ENCODE measurements around the gene ICAM1. TPM values are rescaled to one million over a fixed set of nuclear protein-coding genes. Genes with fewer than 3 reads are reported as not detected.

Gene ICAM1
- total RNA-seq, 3 donors from 2014 or later: 20.6 to 52.2 (median 20.8) TPM

DNA sequence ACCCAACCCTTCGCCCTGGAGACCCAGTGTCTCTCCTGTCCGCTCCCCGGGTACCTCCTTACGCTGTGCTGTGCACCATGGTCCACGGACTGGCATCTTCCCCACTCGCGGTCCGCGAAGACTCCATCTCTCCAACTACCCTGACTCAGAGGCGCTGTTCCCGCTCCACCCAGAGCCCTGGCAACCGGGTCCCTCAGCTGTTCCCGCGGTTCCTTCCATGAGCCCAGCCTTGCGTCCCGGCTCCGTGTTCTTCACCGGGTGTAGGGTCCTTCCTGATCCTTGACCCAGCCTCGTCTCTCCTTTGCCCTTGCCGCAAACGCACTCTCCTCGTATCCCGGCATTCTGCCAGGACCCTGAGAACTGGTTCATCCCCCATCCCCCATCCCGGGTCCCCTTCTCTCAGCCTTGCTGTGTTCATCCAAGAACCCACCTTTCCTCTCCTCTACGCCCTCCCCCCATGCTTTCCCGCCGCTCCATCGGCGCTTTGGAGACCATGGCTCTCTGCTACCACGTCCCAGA lies 19.5 kb downstream of the ICAM1 start:
- intact Hi-C loops (cut with DNase I; ENCODE audit: low total_unique reads): no loop called here
- Histone ChIP-seq H3K36me3 (no peaks in the 10 kb centered on the region), H3K9me3 (no peaks in the 10 kb centered on the region), H3K4me3 (peak overlapping the region; percentile 26 to 72 (median 54)), H3K27ac (no peak overlapping the region), H3K4me1 (peaks cover 26% of the 10 kb centered on the region in 2 donors), H3K27me3 (peaks cover 23 to 69% of the 10 kb centered on the region in 2 donors)
- no peak for DNase-seq (ENCODE audit: low spot score in 2 of 2)
- no peak for TF ChIP-seq POLR2AphosphoS5 (IDR thresholded peaks at IDR 0.05)
- TF ChIP-seq POLR2A (IDR thresholded peaks at IDR 0.05): no peak
- TF ChIP-seq, protein P1, sequence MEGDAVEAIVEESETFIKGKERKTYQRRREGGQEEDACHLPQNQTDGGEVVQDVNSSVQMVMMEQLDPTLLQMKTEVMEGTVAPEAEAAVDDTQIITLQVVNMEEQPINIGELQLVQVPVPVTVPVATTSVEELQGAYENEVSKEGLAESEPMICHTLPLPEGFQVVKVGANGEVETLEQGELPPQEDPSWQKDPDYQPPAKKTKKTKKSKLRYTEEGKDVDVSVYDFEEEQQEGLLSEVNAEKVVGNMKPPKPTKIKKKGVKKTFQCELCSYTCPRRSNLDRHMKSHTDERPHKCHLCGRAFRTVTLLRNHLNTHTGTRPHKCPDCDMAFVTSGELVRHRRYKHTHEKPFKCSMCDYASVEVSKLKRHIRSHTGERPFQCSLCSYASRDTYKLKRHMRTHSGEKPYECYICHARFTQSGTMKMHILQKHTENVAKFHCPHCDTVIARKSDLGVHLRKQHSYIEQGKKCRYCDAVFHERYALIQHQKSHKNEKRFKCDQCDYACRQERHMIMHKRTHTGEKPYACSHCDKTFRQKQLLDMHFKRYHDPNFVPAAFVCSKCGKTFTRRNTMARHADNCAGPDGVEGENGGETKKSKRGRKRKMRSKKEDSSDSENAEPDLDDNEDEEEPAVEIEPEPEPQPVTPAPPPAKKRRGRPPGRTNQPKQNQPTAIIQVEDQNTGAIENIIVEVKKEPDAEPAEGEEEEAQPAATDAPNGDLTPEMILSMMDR (IDR thresholded peaks at IDR 0.05): no peak

DNA sequence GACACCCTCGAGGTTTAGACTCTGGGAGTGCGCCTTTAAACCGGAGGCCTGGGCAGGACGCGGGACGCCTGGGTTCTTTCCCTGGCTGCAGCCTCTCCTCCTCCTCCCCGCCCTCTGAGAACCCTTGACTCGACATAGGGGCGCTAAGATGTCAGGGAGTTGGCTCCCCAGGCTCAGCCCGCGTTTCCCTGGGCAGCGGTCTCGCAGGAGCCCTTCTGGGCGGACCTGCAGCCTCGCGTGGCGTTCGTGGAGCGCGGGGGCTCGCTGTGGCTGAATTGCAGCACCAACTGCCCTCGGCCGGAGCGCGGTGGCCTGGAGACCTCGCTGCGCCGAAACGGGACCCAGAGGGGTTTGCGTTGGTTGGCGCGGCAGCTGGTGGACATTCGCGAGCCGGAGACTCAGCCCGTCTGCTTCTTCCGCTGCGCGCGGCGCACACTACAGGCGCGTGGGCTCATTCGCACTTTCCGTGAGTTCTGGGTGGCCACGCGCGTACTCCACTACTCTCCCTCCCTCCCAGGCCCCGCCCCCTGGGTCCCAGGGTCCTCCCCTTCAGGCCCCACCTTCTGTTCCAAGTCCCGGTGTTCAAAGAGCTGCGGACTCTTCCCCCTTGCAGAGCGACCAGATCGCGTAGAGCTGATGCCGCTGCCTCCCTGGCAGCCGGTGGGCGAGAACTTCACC lies 20.1 kb downstream of the ICAM1 start:
- no peak for TF ChIP-seq POLR2AphosphoS5 (IDR thresholded peaks at IDR 0.05)
- no peak for TF ChIP-seq POLR2A (IDR thresholded peaks at IDR 0.05)
- TF ChIP-seq, protein P1 (IDR thresholded peaks at IDR 0.05): no peak
- H3K4me3 ChIP-seq: peak overlapping the region; percentile 26 to 72 (median 54)
- H3K36me3 ChIP-seq: no peaks in the 10 kb centered on the region
- H3K4me1 ChIP-seq: peaks cover 27 to 32% of the 10 kb centered on the region in 2 donors
- DNase-seq (ENCODE audit: low spot score in 2 of 2): peak in 1 of 2 donors; percentile 51
- H3K27ac ChIP-seq: peak overlapping the region in 1 of 2 donors; percentile 32
- H3K9me3 ChIP-seq: no peaks in the 10 kb centered on the region
- intact Hi-C loops (cut with DNase I; ENCODE audit: low total_unique reads): no loop called here
- H3K27me3 ChIP-seq: peaks cover 24 to 75% of the 10 kb centered on the region in 2 donors

DNA sequence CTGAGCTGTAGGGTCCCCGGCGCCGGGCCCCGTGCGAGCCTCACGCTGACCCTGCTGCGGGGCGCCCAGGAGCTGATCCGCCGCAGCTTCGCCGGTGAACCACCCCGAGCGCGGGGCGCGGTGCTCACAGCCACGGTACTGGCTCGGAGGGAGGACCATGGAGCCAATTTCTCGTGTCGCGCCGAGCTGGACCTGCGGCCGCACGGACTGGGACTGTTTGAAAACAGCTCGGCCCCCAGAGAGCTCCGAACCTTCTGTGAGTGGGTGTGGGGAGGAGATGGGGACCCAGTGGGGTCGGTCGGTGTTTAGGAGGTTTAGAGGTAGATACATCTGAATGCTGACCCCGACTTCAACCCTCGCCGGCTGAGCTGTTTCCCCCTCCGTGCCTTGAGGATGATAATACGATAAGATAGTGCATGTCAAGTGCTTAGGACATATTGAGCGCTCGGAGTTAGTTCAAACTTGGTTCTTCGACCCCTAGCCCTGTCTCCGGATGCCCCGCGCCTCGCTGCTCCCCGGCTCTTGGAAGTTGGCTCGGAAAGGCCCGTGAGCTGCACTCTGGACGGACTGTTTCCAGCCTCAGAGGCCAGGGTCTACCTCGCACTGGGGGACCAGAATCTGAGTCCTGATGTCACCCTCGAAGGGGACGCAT lies 20.8 kb downstream of the ICAM1 start:
- no peaks in the 10 kb centered on the region for H3K36me3 ChIP-seq
- H3K4me1 ChIP-seq: peaks cover 27 to 33% of the 10 kb centered on the region in 2 donors
- TF ChIP-seq POLR2A (IDR thresholded peaks at IDR 0.05) (no peak), POLR2AphosphoS5 (IDR thresholded peaks at IDR 0.05) (no peak)
- TF ChIP-seq, protein P1 (IDR thresholded peaks at IDR 0.05): no peak
- intact Hi-C loops (cut with DNase I; ENCODE audit: low total_unique reads): no loop called here
- peaks cover 24 to 82% of the 10 kb centered on the region in 2 donors for H3K27me3 ChIP-seq
- H3K27ac ChIP-seq: peak overlapping the region; percentile 25 to 32
- DNase-seq (ENCODE audit: low spot score in 2 of 2): no peak
- peak overlapping the region; percentile 26 to 72 (median 54) for H3K4me3 ChIP-seq
- H3K9me3 ChIP-seq: no peaks in the 10 kb centered on the region

DNA sequence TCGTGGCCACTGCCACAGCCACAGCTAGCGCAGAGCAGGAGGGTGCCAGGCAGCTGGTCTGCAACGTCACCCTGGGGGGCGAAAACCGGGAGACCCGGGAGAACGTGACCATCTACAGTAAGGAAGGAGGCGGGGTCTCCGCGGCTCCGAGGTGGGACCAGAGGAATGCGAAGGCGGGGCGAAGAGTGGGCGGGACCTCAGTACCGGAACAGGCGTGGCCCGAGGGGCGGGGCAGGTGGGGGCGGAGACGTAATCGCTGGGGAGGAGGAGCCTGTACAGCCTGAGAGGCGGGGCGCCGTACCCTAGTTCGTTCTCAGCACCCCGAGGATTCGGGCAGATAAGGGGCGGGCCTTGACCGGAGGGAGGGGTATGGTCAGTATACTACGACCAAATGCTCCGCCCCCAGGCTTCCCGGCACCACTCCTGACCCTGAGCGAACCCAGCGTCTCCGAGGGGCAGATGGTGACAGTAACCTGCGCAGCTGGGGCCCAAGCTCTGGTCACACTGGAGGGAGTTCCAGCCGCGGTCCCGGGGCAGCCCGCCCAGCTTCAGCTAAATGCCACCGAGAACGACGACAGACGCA lies 21.4 kb downstream of the ICAM1 start:
- Histone ChIP-seq H3K4me3 (peak overlapping the region; percentile 26 to 72 (median 54)), H3K27ac (peak overlapping the region; percentile 25 to 52), H3K9me3 (no peaks in the 10 kb centered on the region), H3K27me3 (peaks cover 24 to 83% of the 10 kb centered on the region in 2 donors), H3K36me3 (no peaks in the 10 kb centered on the region), H3K4me1 (peaks cover 27 to 33% of the 10 kb centered on the region in 2 donors)
- TF ChIP-seq, protein P1 (IDR thresholded peaks at IDR 0.05): no peak
- no peak for TF ChIP-seq POLR2AphosphoS5 (IDR thresholded peaks at IDR 0.05)
- no peak for TF ChIP-seq POLR2A (IDR thresholded peaks at IDR 0.05)
- peak; percentile 75 to 92 for DNase-seq (ENCODE audit: low spot score in 2 of 2)
- intact Hi-C loops (cut with DNase I; ENCODE audit: low total_unique reads): no loop called here
